Measurements from ENCODE around the gene DOCK3.
"Not testable (repeated sequence)": the region's sequence is repeated elsewhere in the genome, so short reads cannot be mapped to it uniquely, and the experiment has no call there.

The DOCK3 gene

GRCh38 chr3:50687127-50687751 is 12.5 kb downstream of the DOCK3 start:
- Histone ChIP-seq H3K9ac (ENCODE audit: low read length) (no peak overlapping the region), H3K27me3 (ENCODE audit: control insufficient read depth, insufficient read depth, low read length) (no peaks in the 10 kb centered on the region), H3K4me1 (ENCODE audit: control insufficient read depth, insufficient read depth, low read length) (peaks cover 21% of the 10 kb centered on the region)

GRCh38 chr3:50687916-50688315 is 13.2 kb downstream of the DOCK3 start:
- H3K4me1 ChIP-seq (ENCODE audit: control insufficient read depth, insufficient read depth, low read length): peaks cover 21% of the 10 kb centered on the region
- H3K36me3 ChIP-seq (ENCODE audit: control insufficient read depth, insufficient read depth, low read length): no peaks in the 10 kb centered on the region
- no peak overlapping the region for H3K4me3 ChIP-seq (ENCODE audit: low read depth, low read length)
- 0 out of 2 replicates have a peak overlapping the region, but pooled peaks have one; percentile 51 for H3K27ac ChIP-seq (ENCODE audit: low read depth, low read length)
- H3K9me3 ChIP-seq (ENCODE audit: control insufficient read depth, insufficient read depth, low read depth, low read length): no peaks in the 10 kb centered on the region
- no peaks in the 10 kb centered on the region for H3K27me3 ChIP-seq (ENCODE audit: control insufficient read depth, insufficient read depth, low read length)
- H3K9ac ChIP-seq (ENCODE audit: low read length): no peak overlapping the region

More at GRCh38 chr3:50687127-50687751, 12.5 kb downstream of the DOCK3 start:
- no peak overlapping the region for H3K4me3 ChIP-seq (ENCODE audit: low read depth, low read length)
- H3K27ac ChIP-seq (ENCODE audit: low read depth, low read length): no peak overlapping the region
- H3K9me3 ChIP-seq (ENCODE audit: control insufficient read depth, insufficient read depth, low read depth, low read length): no peaks in the 10 kb centered on the region
- H3K36me3 ChIP-seq (ENCODE audit: control insufficient read depth, insufficient read depth, low read length): no peaks in the 10 kb centered on the region

GRCh38 chr3:50688602-50689001 is 13.9 kb downstream of the DOCK3 start:
- not testable (repeated sequence) for H3K27me3 ChIP-seq (ENCODE audit: control insufficient read depth, insufficient read depth, low read length); H3K4me3 ChIP-seq (ENCODE audit: low read depth, low read length); H3K36me3 ChIP-seq (ENCODE audit: control insufficient read depth, insufficient read depth, low read length); H3K9ac ChIP-seq (ENCODE audit: low read length); H3K9me3 ChIP-seq (ENCODE audit: control insufficient read depth, insufficient read depth, low read depth, low read length)
- Histone ChIP-seq H3K4me1 (ENCODE audit: control insufficient read depth, insufficient read depth, low read length) (peaks cover 21% of the 10 kb centered on the region), H3K27ac (ENCODE audit: low read depth, low read length) (0 out of 2 replicates have a peak overlapping the region, but pooled peaks have one; percentile 3)

- Histone ChIP-seq H3K9ac (ENCODE audit: low read length) (no peak overlapping the region), H3K4me1 (ENCODE audit: control insufficient read depth, insufficient read depth, low read length) (peaks cover 21% of the 10 kb centered on the region), H3K27ac (ENCODE audit: low read depth, low read length) (no peak overlapping the region), H3K9me3 (ENCODE audit: control insufficient read depth, insufficient read depth, low read depth, low read length) (no peaks in the 10 kb centered on the region), H3K4me3 (ENCODE audit: low read depth, low read length) (no peak overlapping the region), H3K36me3 (ENCODE audit: control insufficient read depth, insufficient read depth, low read length) (no peaks in the 10 kb centered on the region), H3K27me3 (ENCODE audit: control insufficient read depth, insufficient read depth, low read length) (no peaks in the 10 kb centered on the region)
Measured at GRCh38 chr3:50689558-50689957, 14.8 kb downstream of the DOCK3 start.

- no peaks in the 10 kb centered on the region for H3K4me1 ChIP-seq (ENCODE audit: control insufficient read depth, insufficient read depth, low read length)
- H3K27me3 ChIP-seq (ENCODE audit: control insufficient read depth, insufficient read depth, low read length): no peaks in the 10 kb centered on the region
- no peak overlapping the region for H3K9ac ChIP-seq (ENCODE audit: low read length)
- H3K9me3 ChIP-seq (ENCODE audit: control insufficient read depth, insufficient read depth, low read depth, low read length): peaks cover 10% of the 10 kb centered on the region; the same call in 1 of the 2 replicates
- H3K36me3 ChIP-seq (ENCODE audit: control insufficient read depth, insufficient read depth, low read length): no peaks in the 10 kb centered on the region
- no peak overlapping the region for H3K4me3 ChIP-seq (ENCODE audit: low read depth, low read length)
- no peak overlapping the region for H3K27ac ChIP-seq (ENCODE audit: low read depth, low read length)
Measured at GRCh38 chr3:50695031-50695430, 20.3 kb downstream of the DOCK3 start.

GRCh38 chr3:50696276-50696675 is 21.5 kb downstream of the DOCK3 start:
- H3K4me1 ChIP-seq (ENCODE audit: control insufficient read depth, insufficient read depth, low read length): no peaks in the 10 kb centered on the region
- H3K9ac ChIP-seq (ENCODE audit: low read length): no peak overlapping the region
- peaks cover 10% of the 10 kb centered on the region; the same call in 1 of the 2 replicates for H3K9me3 ChIP-seq (ENCODE audit: control insufficient read depth, insufficient read depth, low read depth, low read length)
- H3K27ac ChIP-seq (ENCODE audit: low read depth, low read length): no peak overlapping the region
- no peak overlapping the region for H3K4me3 ChIP-seq (ENCODE audit: low read depth, low read length)
- H3K27me3 ChIP-seq (ENCODE audit: control insufficient read depth, insufficient read depth, low read length): no peaks in the 10 kb centered on the region
- H3K36me3 ChIP-seq (ENCODE audit: control insufficient read depth, insufficient read depth, low read length): no peaks in the 10 kb centered on the region

- H3K9me3 ChIP-seq (ENCODE audit: control insufficient read depth, insufficient read depth, low read depth, low read length): peaks cover 21% of the 10 kb centered on the region; the same call in 1 of the 2 replicates
- no peaks in the 10 kb centered on the region for H3K4me1 ChIP-seq (ENCODE audit: control insufficient read depth, insufficient read depth, low read length)
- H3K27me3 ChIP-seq (ENCODE audit: control insufficient read depth, insufficient read depth, low read length): no peaks in the 10 kb centered on the region
- no peaks in the 10 kb centered on the region for H3K36me3 ChIP-seq (ENCODE audit: control insufficient read depth, insufficient read depth, low read length)
- no peak overlapping the region for H3K27ac ChIP-seq (ENCODE audit: low read depth, low read length)
- H3K9ac ChIP-seq (ENCODE audit: low read length): no peak overlapping the region
- H3K4me3 ChIP-seq (ENCODE audit: low read depth, low read length): no peak overlapping the region
Measured at GRCh38 chr3:50698269-50698668, 23.5 kb downstream of the DOCK3 start.

GRCh38 chr3:50708620-50709019 is 33.9 kb downstream of the DOCK3 start:
- Histone ChIP-seq H3K9ac (ENCODE audit: low read length) (no peak overlapping the region), H3K4me1 (ENCODE audit: control insufficient read depth, insufficient read depth, low read length) (peaks cover 4% of the 10 kb centered on the region; the same call in 1 of the 2 replicates), H3K36me3 (ENCODE audit: control insufficient read depth, insufficient read depth, low read length) (no peaks in the 10 kb centered on the region), H3K27me3 (ENCODE audit: control insufficient read depth, insufficient read depth, low read length) (no peaks in the 10 kb centered on the region), H3K9me3 (ENCODE audit: control insufficient read depth, insufficient read depth, low read depth, low read length) (no peaks in the 10 kb centered on the region), H3K27ac (ENCODE audit: low read depth, low read length) (no peak overlapping the region), H3K4me3 (ENCODE audit: low read depth, low read length) (no peak overlapping the region)

- Histone ChIP-seq H3K36me3 (ENCODE audit: control insufficient read depth, insufficient read depth, low read length) (no peaks in the 10 kb centered on the region), H3K4me1 (ENCODE audit: control insufficient read depth, insufficient read depth, low read length) (0 out of 2 replicates have a peak, but pooled peaks cover 4% of the 10 kb centered on the region), H3K9ac (ENCODE audit: low read length) (no peak overlapping the region), H3K9me3 (ENCODE audit: control insufficient read depth, insufficient read depth, low read depth, low read length) (no peaks in the 10 kb centered on the region; the same call in 1 of the 2 replicates), H3K27me3 (ENCODE audit: control insufficient read depth, insufficient read depth, low read length) (no peaks in the 10 kb centered on the region), H3K4me3 (ENCODE audit: low read depth, low read length) (no peak overlapping the region), H3K27ac (ENCODE audit: low read depth, low read length) (no peak overlapping the region)
Measured at GRCh38 chr3:50714946-50715345, 40.2 kb downstream of the DOCK3 start.

- Histone ChIP-seq H3K4me3 (ENCODE audit: low read depth, low read length) (no peak overlapping the region), H3K27ac (ENCODE audit: low read depth, low read length) (no peak overlapping the region), H3K4me1 (ENCODE audit: control insufficient read depth, insufficient read depth, low read length) (no peaks in the 10 kb centered on the region), H3K36me3 (ENCODE audit: control insufficient read depth, insufficient read depth, low read length) (no peaks in the 10 kb centered on the region), H3K27me3 (ENCODE audit: control insufficient read depth, insufficient read depth, low read length) (no peaks in the 10 kb centered on the region), H3K9ac (ENCODE audit: low read length) (no peak overlapping the region), H3K9me3 (ENCODE audit: control insufficient read depth, insufficient read depth, low read depth, low read length) (no peaks in the 10 kb centered on the region; the same call in 1 of the 2 replicates)
Measured at GRCh38 chr3:50724831-50725230, 50.1 kb downstream of the DOCK3 start.

GRCh38 chr3:50734985-50735384 is 60.3 kb downstream of the DOCK3 start:
- H3K36me3 ChIP-seq (ENCODE audit: control insufficient read depth, insufficient read depth, low read length): no peaks in the 10 kb centered on the region
- no peak overlapping the region for H3K27ac ChIP-seq (ENCODE audit: low read depth, low read length)
- H3K4me1 ChIP-seq (ENCODE audit: control insufficient read depth, insufficient read depth, low read length): peaks cover 19% of the 10 kb centered on the region
- H3K9ac ChIP-seq (ENCODE audit: low read length): no peak overlapping the region
- no peaks in the 10 kb centered on the region for H3K27me3 ChIP-seq (ENCODE audit: control insufficient read depth, insufficient read depth, low read length)
- peaks cover 16% of the 10 kb centered on the region for H3K9me3 ChIP-seq (ENCODE audit: control insufficient read depth, insufficient read depth, low read depth, low read length)
- no peak overlapping the region for H3K4me3 ChIP-seq (ENCODE audit: low read depth, low read length)
